Measurements from ENCODE around the gene EPG5.
A peak's percentile ranks its signal among the peaks of the same experiment; 100 is the strongest.
"Not testable (repeated sequence)": the region's sequence is repeated elsewhere in the genome, so short reads cannot be mapped to it uniquely, and the experiment has no call there.

EPG5 gene

GRCh38 chr18:45863469-45863868 lies 103.7 kb downstream of the EPG5 start:
- DNase-seq, result no peak

- DNase-seq, result no peak
Observed at GRCh38 chr18:45861926-45862325, 105.2 kb downstream of the EPG5 start.

GRCh38 chr18:45860971-45861370 lies 106.2 kb downstream of the EPG5 start:
- no peak for DNase-seq

- no peak for DNase-seq
Observed at GRCh38 chr18:45860492-45860891, 106.6 kb downstream of the EPG5 start.

GRCh38 chr18:45859334-45859733 lies 107.8 kb downstream of the EPG5 start:
- DNase-seq, result no peak

- DNase-seq, result no peak
Observed at GRCh38 chr18:45856531-45856930, 110.6 kb downstream of the EPG5 start.

GRCh38 chr18:45854036-45854586 lies 113.0 kb downstream of the EPG5 start:
- DNase-seq, result no peak

- DNase-seq, result no peak
Observed at GRCh38 chr18:45852631-45853030, 114.5 kb downstream of the EPG5 start.

- DNase-seq, result no peak
Observed at GRCh38 chr18:45851161-45851925, 115.8 kb downstream of the EPG5 start.

- no peak for DNase-seq
Observed at GRCh38 chr18:45850021-45850420, 117.1 kb downstream of the EPG5 start.

- DNase-seq, result no peak
Observed at GRCh38 chr18:45849529-45849928, 117.6 kb downstream of the EPG5 start.

GRCh38 chr18:45848643-45849042 lies 118.5 kb downstream of the EPG5 start:
- DNase-seq, result not testable (repeated sequence)

- no peak for DNase-seq
Observed at GRCh38 chr18:45847119-45847518, 120.0 kb downstream of the EPG5 start.

GRCh38 chr18:45845410-45845809 lies 121.7 kb downstream of the EPG5 start:
- no peak for DNase-seq

GRCh38 chr18:45844938-45845337 lies 122.2 kb downstream of the EPG5 start:
- no peak for DNase-seq

GRCh38 chr18:45843019-45843418 lies 124.1 kb downstream of the EPG5 start:
- no peak for DNase-seq

GRCh38 chr18:45841765-45842442 lies 125.2 kb downstream of the EPG5 start:
- DNase-seq, result no peak

- no peak for DNase-seq
Observed at GRCh38 chr18:45841060-45841764, 125.9 kb downstream of the EPG5 start.

- DNase-seq, result peak; percentile 21
Observed at GRCh38 chr18:45839414-45840395, 127.4 kb downstream of the EPG5 start.

GRCh38 chr18:45838302-45839070 lies 128.6 kb downstream of the EPG5 start:
- DNase-seq, result no peak

GRCh38 chr18:45837283-45838070 lies 129.7 kb downstream of the EPG5 start:
- DNase-seq, result no peak

Data from GDM1 (cell line).